DND-41 (cell line): ENCODE results near the gene RAB33B.
"Not testable (repeated sequence)": the region's sequence is repeated elsewhere in the genome, so short reads cannot be mapped to it uniquely, and the experiment has no call there.

Source experiments
- ATAC-seq: fragments of 200-7000 bp; cut with Tn5 transposase; 3 replicates; pipeline ENCODE4 v1.9.1; 2021; ENCODE audit warnings: low read depth; ENCODE audit not compliant: insufficient read depth
- DNase-seq: peaks from one replicate; pipeline ENCODE4 v3.0.0-alpha.2; 2020
- H2AFZ ChIP-seq: 2 replicates; pipeline ENCODE4 v1.6.0; 2012; ENCODE audit warnings: low read depth, low read length
- H3K27ac ChIP-seq: 2 replicates; pipeline ENCODE4 v1.5.1; 2012; ENCODE audit warnings: low read length, inconsistent platforms
- H3K27me3 ChIP-seq: fragments of 200-600 bp; sonication (generic); 2 replicates; pipeline ENCODE4 v1.6.0; 2012; ENCODE audit warnings: low read length, mild to moderate bottlenecking, inconsistent platforms; ENCODE audit not compliant: insufficient read depth, poor library complexity
- H3K36me3 ChIP-seq: 2 replicates; pipeline ENCODE4 v1.5.1; 2012; ENCODE audit warnings: low read length, inconsistent platforms; ENCODE audit not compliant: insufficient read depth
- H3K4me1 ChIP-seq: 2 replicates; pipeline ENCODE4 v1.5.1; 2012; ENCODE audit warnings: mild to moderate bottlenecking, low read length; ENCODE audit not compliant: insufficient read depth
- H3K4me2 ChIP-seq: 2 replicates; pipeline ENCODE4 v1.6.0; 2012; ENCODE audit warnings: mild to moderate bottlenecking, moderate library complexity, low read length, inconsistent platforms; ENCODE audit not compliant: insufficient read depth
- H3K4me3 ChIP-seq, 2 experiments: fragments of 200-600 bp in 1 of 2; shearing (Covaris generic) in 1 of 2; 2 replicates each; pipeline ENCODE4 v1.5.1; 2012 to 2016; ENCODE audit warnings: inconsistent platforms in 2 of 2, low read length in 2 of 2, mild to moderate bottlenecking in 2 of 2, low read depth in 1 of 2, moderate library complexity in 1 of 2
- H3K79me2 ChIP-seq: 2 replicates; pipeline ENCODE4 v1.6.0; 2012; ENCODE audit warnings: low read length, inconsistent platforms; ENCODE audit not compliant: insufficient read depth
- H3K9ac ChIP-seq: 2 replicates; pipeline ENCODE4 v1.6.0; 2012; ENCODE audit warnings: low read depth, mild to moderate bottlenecking, inconsistent platforms, low read length, moderate library complexity
- H3K9me3 ChIP-seq: 2 replicates; pipeline ENCODE4 v1.5.1; 2012; ENCODE audit warnings: low read length, moderate library complexity, mild to moderate bottlenecking, inconsistent platforms; ENCODE audit not compliant: insufficient read depth, severe bottlenecking
- H4K20me1 ChIP-seq: 2 replicates; pipeline ENCODE4 v1.6.0; 2012; ENCODE audit warnings: low read length; ENCODE audit not compliant: insufficient read depth
- EZH2 ChIP-seq: IDR thresholded peaks from 3 replicates; pipeline ENCODE4 v1.6.1; 2012; ENCODE audit warnings: borderline replicate concordance, low read depth, mild to moderate bottlenecking, moderate library complexity, low read length, inconsistent platforms; ENCODE audit not compliant: severe bottlenecking
- TF ChIP-seq, protein P1 (sequence below): IDR thresholded peaks from 2 replicates; pipeline ENCODE4 v1.5.1; 2012; ENCODE audit warnings: borderline replicate concordance, low read length, moderate library complexity, mild to moderate bottlenecking; ENCODE audit not compliant: poor library complexity, severe bottlenecking; ENCODE audit errors: extremely low read depth

The RAB33B gene

DNA sequence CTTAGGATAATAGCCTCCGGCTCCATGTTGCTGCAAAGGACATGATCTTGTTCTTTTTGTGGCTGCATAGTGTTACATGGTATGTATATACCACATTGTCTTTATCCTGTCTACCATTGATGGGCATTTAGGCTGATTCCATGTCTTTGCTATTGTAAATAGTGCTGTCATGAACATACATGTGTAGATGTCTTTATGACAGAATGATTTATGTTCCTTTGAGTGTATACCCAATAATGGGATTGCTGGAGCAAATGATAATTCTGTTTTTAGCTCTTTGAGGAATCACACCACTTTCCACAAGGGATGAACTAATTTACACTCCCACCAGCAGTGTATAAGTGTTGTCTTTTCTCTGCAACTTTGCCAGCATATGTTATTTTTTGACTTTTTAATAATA is 4.6 kb downstream of the RAB33B start:
- H3K27ac ChIP-seq, result no peak overlapping the region
- H3K9ac ChIP-seq, result no peak overlapping the region
- no peak overlapping the region for H3K4me2 ChIP-seq

DNA sequence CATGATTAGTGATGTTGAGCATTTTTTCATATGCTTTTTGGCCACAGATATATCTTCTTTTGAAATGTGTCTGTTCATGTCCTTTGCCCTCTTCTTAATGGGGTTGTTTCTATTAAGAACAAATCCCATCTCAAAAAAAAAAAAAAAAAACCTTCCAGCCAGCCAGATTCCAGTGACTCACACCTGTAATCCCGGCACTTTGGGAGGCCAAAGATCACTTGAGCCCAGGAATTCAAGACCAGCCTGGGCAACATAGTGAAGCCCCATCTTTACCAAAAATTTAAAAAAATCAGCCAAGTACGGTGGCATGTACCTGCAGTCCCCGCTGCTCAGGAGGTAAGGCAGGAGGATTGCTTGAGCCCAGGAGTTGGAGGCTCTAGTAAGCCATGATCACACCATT is 5.1 kb downstream of the RAB33B start:
- TF ChIP-seq, protein P1, sequence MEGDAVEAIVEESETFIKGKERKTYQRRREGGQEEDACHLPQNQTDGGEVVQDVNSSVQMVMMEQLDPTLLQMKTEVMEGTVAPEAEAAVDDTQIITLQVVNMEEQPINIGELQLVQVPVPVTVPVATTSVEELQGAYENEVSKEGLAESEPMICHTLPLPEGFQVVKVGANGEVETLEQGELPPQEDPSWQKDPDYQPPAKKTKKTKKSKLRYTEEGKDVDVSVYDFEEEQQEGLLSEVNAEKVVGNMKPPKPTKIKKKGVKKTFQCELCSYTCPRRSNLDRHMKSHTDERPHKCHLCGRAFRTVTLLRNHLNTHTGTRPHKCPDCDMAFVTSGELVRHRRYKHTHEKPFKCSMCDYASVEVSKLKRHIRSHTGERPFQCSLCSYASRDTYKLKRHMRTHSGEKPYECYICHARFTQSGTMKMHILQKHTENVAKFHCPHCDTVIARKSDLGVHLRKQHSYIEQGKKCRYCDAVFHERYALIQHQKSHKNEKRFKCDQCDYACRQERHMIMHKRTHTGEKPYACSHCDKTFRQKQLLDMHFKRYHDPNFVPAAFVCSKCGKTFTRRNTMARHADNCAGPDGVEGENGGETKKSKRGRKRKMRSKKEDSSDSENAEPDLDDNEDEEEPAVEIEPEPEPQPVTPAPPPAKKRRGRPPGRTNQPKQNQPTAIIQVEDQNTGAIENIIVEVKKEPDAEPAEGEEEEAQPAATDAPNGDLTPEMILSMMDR, result no peak
- no peak for TF ChIP-seq EZH2
- Histone ChIP-seq H3K9ac (no peak overlapping the region), H3K79me2 (peaks cover 55% of the 10 kb centered on the region), H4K20me1 (peaks cover 4% of the 10 kb centered on the region; the same call in 1 of the 2 replicates), H2AFZ (no peak overlapping the region), H3K36me3 (no peaks in the 10 kb centered on the region), H3K4me1 (peaks cover 32% of the 10 kb centered on the region), H3K4me2 (no peak overlapping the region), H3K27me3 (no peaks in the 10 kb centered on the region), H3K4me3 (no peak overlapping the region), H3K27ac (no peak overlapping the region), H3K9me3 (no peaks in the 10 kb centered on the region)
- no peak for ATAC-seq
- no peak for DNase-seq

More for the DNA sequence above, 4.6 kb downstream of the RAB33B start:
- H3K36me3 ChIP-seq, result no peaks in the 10 kb centered on the region
- no peak for ATAC-seq
- no peaks in the 10 kb centered on the region for H3K27me3 ChIP-seq
- no peak overlapping the region for H3K4me3 ChIP-seq
- H3K79me2 ChIP-seq, result peaks cover 51% of the 10 kb centered on the region
- H3K4me1 ChIP-seq, result peaks cover 32% of the 10 kb centered on the region
- no peak for DNase-seq
- TF ChIP-seq EZH2, result no peak
- TF ChIP-seq, protein P1, result no peak
- no peaks in the 10 kb centered on the region for H3K9me3 ChIP-seq
- H4K20me1 ChIP-seq, result peaks cover 4% of the 10 kb centered on the region; the same call in 1 of the 2 replicates
- no peak overlapping the region for H2AFZ ChIP-seq

DNA sequence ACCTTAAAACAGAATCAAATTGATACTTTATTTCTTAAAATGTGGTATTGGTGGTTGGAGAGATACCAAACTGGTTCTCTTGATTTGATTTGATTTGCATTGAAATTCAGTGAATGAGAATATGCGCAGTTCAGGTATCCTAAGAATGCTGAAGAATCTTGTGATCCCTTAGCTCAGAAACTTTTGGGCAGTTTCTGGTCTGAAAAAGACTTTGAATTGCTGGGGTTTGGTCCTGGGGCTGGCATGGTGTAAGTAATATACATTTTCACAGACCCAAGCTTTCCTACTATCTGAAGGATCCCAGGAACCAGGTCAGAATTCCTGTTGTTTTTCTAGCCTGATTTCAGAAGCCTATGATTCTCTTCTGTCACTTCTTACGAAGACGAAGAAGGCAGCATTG is 6.6 kb downstream of the RAB33B start:
- Histone ChIP-seq H3K79me2 (peaks cover 43% of the 10 kb centered on the region), H3K9me3 (no peaks in the 10 kb centered on the region), H3K27me3 (no peaks in the 10 kb centered on the region), H3K4me3 (no peak overlapping the region), H3K27ac (no peak overlapping the region), H3K4me1 (peaks cover 17% of the 10 kb centered on the region), H3K9ac (no peak overlapping the region), H3K4me2 (no peak overlapping the region), H3K36me3 (no peaks in the 10 kb centered on the region), H2AFZ (no peak overlapping the region), H4K20me1 (peaks cover 4% of the 10 kb centered on the region; the same call in 1 of the 2 replicates)
- no peak for TF ChIP-seq EZH2
- TF ChIP-seq, protein P1, result no peak
- ATAC-seq (no peak), DNase-seq (no peak)

DNA sequence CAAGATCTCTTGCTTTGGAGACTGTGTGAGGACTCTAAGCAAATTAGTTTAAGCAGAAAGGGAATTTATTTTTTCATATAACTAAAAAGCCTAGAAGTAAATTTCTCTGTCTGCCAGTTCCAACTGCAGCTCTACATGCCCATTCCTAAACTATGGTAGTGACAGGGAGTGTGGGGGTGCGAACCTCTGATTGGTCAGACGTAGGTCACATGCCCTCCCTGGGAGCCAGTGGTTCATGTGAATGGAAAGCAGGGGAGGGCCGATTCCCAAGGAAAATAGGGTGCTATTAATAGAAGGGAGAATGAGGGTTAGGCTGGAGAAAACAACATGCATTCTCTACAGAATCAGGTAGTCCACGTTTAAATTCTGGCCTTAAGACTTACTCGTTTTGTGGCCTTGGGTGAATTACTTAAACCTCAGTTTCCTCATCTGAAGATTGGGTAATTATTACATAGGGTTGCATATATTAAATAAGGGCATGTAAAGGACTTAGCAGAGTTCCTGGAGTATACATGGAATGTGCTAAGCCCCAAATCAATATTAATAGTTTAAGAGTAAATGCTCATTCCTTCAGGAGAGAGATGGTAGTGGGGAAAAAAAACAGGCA is 7.2 kb downstream of the RAB33B start:
- ATAC-seq (no peak), DNase-seq (no peak)
- TF ChIP-seq, protein P1, result no peak
- no peak for TF ChIP-seq EZH2
- peaks cover 12% of the 10 kb centered on the region for H3K4me1 ChIP-seq
- H3K4me2 ChIP-seq, result no peak overlapping the region
- H3K27me3 ChIP-seq, result no peaks in the 10 kb centered on the region
- no peaks in the 10 kb centered on the region for H3K36me3 ChIP-seq
- peaks cover 40% of the 10 kb centered on the region for H3K79me2 ChIP-seq
- no peak overlapping the region for H3K27ac ChIP-seq
- peaks cover 4% of the 10 kb centered on the region; the same call in 1 of the 2 replicates for H4K20me1 ChIP-seq
- no peak overlapping the region for H3K4me3 ChIP-seq
- H2AFZ ChIP-seq, result no peak overlapping the region
- H3K9me3 ChIP-seq, result no peaks in the 10 kb centered on the region
- H3K9ac ChIP-seq, result no peak overlapping the region

DNA sequence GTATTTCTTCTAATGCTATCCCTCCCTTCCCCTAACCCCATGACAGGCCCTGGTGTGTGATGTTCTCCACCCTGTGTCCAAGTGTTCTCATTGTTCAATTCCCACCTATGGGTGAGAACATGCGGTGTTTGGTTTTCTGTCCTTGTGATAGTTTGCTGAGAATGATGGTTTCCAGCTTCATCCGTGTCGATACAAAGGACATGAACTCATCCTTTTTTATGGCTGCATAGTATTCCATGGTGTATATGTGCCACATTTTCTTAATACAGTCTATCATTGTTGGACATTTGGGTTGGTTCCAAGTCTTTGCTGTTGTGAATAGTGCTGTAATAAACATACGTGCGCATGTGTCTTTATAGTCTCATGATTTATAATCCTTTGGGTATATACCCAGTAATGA is 10.6 kb downstream of the RAB33B start:
- H3K4me2 ChIP-seq, DNase-seq: not testable (repeated sequence)
- peaks cover 28% of the 10 kb centered on the region; the same call in 1 of the 2 replicates for H3K79me2 ChIP-seq

More for the DNA sequence above, 10.6 kb downstream of the RAB33B start:
- not testable (repeated sequence) for H2AFZ ChIP-seq, H3K27ac ChIP-seq, H3K4me1 ChIP-seq, H3K9ac ChIP-seq, ATAC-seq, H3K4me3 ChIP-seq, H3K27me3 ChIP-seq, H3K36me3 ChIP-seq, H3K9me3 ChIP-seq, H4K20me1 ChIP-seq
